Upper lobe of left lung (tissue), 6 donors: ENCODE results near the gene NAGPA. TPM values are rescaled to one million over a fixed set of nuclear protein-coding genes. Genes with fewer than 3 reads are reported as not detected.

Experiments used
- ATAC-seq, 2 donors: fragments of 200-7000 bp; cut with Tn5 transposase; one replicate each; pipeline ENCODE4 v1.9.1; 2022; ENCODE audit warnings: mild to moderate bottlenecking in 2 of 2, moderate library complexity in 2 of 2; ENCODE audit not compliant: low FRiP score in 2 of 2
- DNase-seq, 2 donors: peaks; one replicate each; pipeline ENCODE4 v3.0.0-alpha.2; 2019 to 2020
- H3K27ac ChIP-seq, 4 donors: fragments of 200-600 bp; sonication (generic); one replicate each; pipeline ENCODE4 v1.5.1; 2016 to 2019
- H3K27me3 ChIP-seq, 4 donors: fragments of 200-600 bp; sonication (generic); one replicate each; pipeline ENCODE4 v1.5.1; 2017 to 2019
- H3K36me3 ChIP-seq, 4 donors: fragments of 200-600 bp; sonication (generic); one replicate each; pipeline ENCODE4 v1.5.1; 2016 to 2019
- H3K4me1 ChIP-seq, 4 donors: fragments of 200-600 bp; sonication (generic); one replicate each; pipeline ENCODE4 v1.5.1; 2018 to 2019
- H3K4me3 ChIP-seq, 4 donors: fragments of 200-600 bp; sonication (generic); one replicate each; pipeline ENCODE4 v1.5.1; 2017 to 2019; ENCODE audit warnings: mild to moderate bottlenecking in 2 of 4, moderate library complexity in 1 of 4
- H3K9me3 ChIP-seq, 4 donors: fragments of 200-600 bp; sonication (generic); one replicate each; pipeline ENCODE4 v1.5.1; 2018 to 2019
- CTCF ChIP-seq, 6 experiments: fragments of 450-650 bp in 4 of 6; fragments of 200-600 bp in 2 of 6; sonication (generic) in 2 of 6; IDR thresholded peaks; one replicate each; pipeline ENCODE4 v1.5.1; 2016 to 2019; ENCODE audit warnings: antibody characterized with exemption in 6 of 6
- EP300 ChIP-seq, 4 donors: sonication (generic); formaldehyde crosslinking; IDR thresholded peaks; one replicate each; pipeline ENCODE4 v1.5.1; 2017; ENCODE audit warnings: antibody characterized with exemption in 4 of 4, control low read depth in 2 of 4
- POLR2A ChIP-seq, 4 donors: fragments of 450-650 bp; IDR thresholded peaks; one replicate each; pipeline ENCODE4 v1.5.1; 2016 to 2017; ENCODE audit warnings: antibody characterized with exemption in 4 of 4, mild to moderate bottlenecking in 2 of 4
- POLR2AphosphoS5 ChIP-seq, 2 donors: sonication (generic); formaldehyde crosslinking; IDR thresholded peaks; one replicate each; pipeline ENCODE4 v1.5.1; 2017; ENCODE audit warnings: antibody characterized with exemption in 2 of 2
- WGBS, 2 donors: methylation state at CpG; one replicate each; pipeline ENCODE4 v1.1.5; 2017 to 2018; 5-methylcytosine and 5-hydroxymethylcytosine counted together
- total RNA-seq, 6 donors: library from RNA; depleted of rRNA in 4 of 6; stranded (reverse); fragments of >200 nt in 4 of 6; gene quantifications; one replicate each; pipeline versions ENCODE4 v1.1.0 to v1.2.1, GENCODE V29; 2016 to 2021
- donor health status: DM: no; HTN: no; CAD: no; lungs with moderate emphysema.
- donor health status: DM: no; HTN: yes; CAD: no; lungs with severe emphysema.

Gene NAGPA
- total RNA-seq, 6 donors from 2014 or later, result 18.1 to 82.8 (median 25.8) TPM

- WGBS, 2 donors, result 47 to 51% methylated on average over 9 of the region's 9 CpGs
- Histone ChIP-seq H3K4me1 (no peaks in the 10 kb centered on the region), H3K36me3 (no peaks in the 10 kb centered on the region), H3K9me3 (no peaks in the 10 kb centered on the region), H3K4me3 (no peak overlapping the region), H3K27me3 (no peaks in the 10 kb centered on the region), H3K27ac (no peak overlapping the region)
- ATAC-seq, result no peak
- DNase-seq, result no peak
- TF ChIP-seq EP300 (IDR thresholded peaks at IDR 0.05) (no peak), POLR2A (IDR thresholded peaks at IDR 0.05) (no peak), CTCF (IDR thresholded peaks at IDR 0.05) (no peak)
Observed at GRCh38 chr16:5018793-5019192, 14.9 kb downstream of the NAGPA start.

GRCh38 chr16:5017678-5017969, 16.1 kb downstream of the NAGPA start:
- TF ChIP-seq POLR2AphosphoS5 (IDR thresholded peaks at IDR 0.05), result no peak
- no peak for TF ChIP-seq EP300 (IDR thresholded peaks at IDR 0.05)
- no peak for TF ChIP-seq CTCF (IDR thresholded peaks at IDR 0.05)
- TF ChIP-seq POLR2A (IDR thresholded peaks at IDR 0.05), result no peak
- WGBS, 2 donors, result 88 to 91% methylated on average over 5 of the region's 5 CpGs
- ATAC-seq, result no peak
- no peak overlapping the region for H3K27ac ChIP-seq
- no peaks in the 10 kb centered on the region for H3K36me3 ChIP-seq
- DNase-seq, result no peak
- H3K27me3 ChIP-seq, result no peaks in the 10 kb centered on the region
- H3K9me3 ChIP-seq, result no peaks in the 10 kb centered on the region
- no peak overlapping the region for H3K4me3 ChIP-seq
- no peaks in the 10 kb centered on the region for H3K4me1 ChIP-seq

GRCh38 chr16:5016967-5017677, 16.6 kb downstream of the NAGPA start:
- no peaks in the 10 kb centered on the region for H3K4me1 ChIP-seq
- no peak overlapping the region for H3K27ac ChIP-seq
- no peak for DNase-seq
- 67 to 73% methylated on average over 6 of the region's 6 CpGs for WGBS, 2 donors
- H3K9me3 ChIP-seq, result no peaks in the 10 kb centered on the region
- no peak for ATAC-seq
- H3K36me3 ChIP-seq, result no peaks in the 10 kb centered on the region
- no peak for TF ChIP-seq CTCF (IDR thresholded peaks at IDR 0.05)
- H3K27me3 ChIP-seq, result no peaks in the 10 kb centered on the region
- H3K4me3 ChIP-seq, result no peak overlapping the region

GRCh38 chr16:5015887-5016286, 17.8 kb downstream of the NAGPA start:
- DNase-seq (no peak), ATAC-seq (no peak)
- WGBS, 2 donors, result 78 to 90% methylated on average over 4 of the region's 4 CpGs
- no peak for TF ChIP-seq POLR2AphosphoS5 (IDR thresholded peaks at IDR 0.05)
- TF ChIP-seq CTCF (IDR thresholded peaks at IDR 0.05), result no peak
- TF ChIP-seq POLR2A (IDR thresholded peaks at IDR 0.05), result no peak
- TF ChIP-seq EP300 (IDR thresholded peaks at IDR 0.05), result no peak
- Histone ChIP-seq H3K4me1 (no peaks in the 10 kb centered on the region), H3K27me3 (no peaks in the 10 kb centered on the region), H3K27ac (no peak overlapping the region), H3K4me3 (no peak overlapping the region), H3K36me3 (no peaks in the 10 kb centered on the region), H3K9me3 (no peaks in the 10 kb centered on the region)

GRCh38 chr16:5015351-5015750, 18.4 kb downstream of the NAGPA start:
- no peak for TF ChIP-seq POLR2A (IDR thresholded peaks at IDR 0.05)
- no peak for TF ChIP-seq CTCF (IDR thresholded peaks at IDR 0.05)
- TF ChIP-seq EP300 (IDR thresholded peaks at IDR 0.05), result no peak
- no peak for TF ChIP-seq POLR2AphosphoS5 (IDR thresholded peaks at IDR 0.05)
- Histone ChIP-seq H3K4me3 (no peak overlapping the region), H3K27me3 (no peaks in the 10 kb centered on the region), H3K9me3 (no peaks in the 10 kb centered on the region), H3K27ac (no peak overlapping the region), H3K4me1 (no peaks in the 10 kb centered on the region), H3K36me3 (no peaks in the 10 kb centered on the region)
- DNase-seq (no peak), ATAC-seq (no peak)
- WGBS, 2 donors, result 59 to 71% methylated on average over 4 of the region's 4 CpGs
